HFF-Myc (cell line): ENCODE results near the gene SYS1.

Source experiments
- DNase-seq: peaks from one replicate; pipeline ENCODE4 v3.0.0-alpha.2; 2011; ENCODE audit warnings: low read depth; ENCODE audit errors: extremely low read depth
- H3K4me3 ChIP-seq: replicated peaks from 2 replicates; pipeline ENCODE4 v1.5.1; 2011; ENCODE audit warnings: low read depth, mild to moderate bottlenecking, control low read depth, low read length
- CTCF ChIP-seq: IDR thresholded peaks from 2 replicates; pipeline ENCODE4 v1.5.1; 2012; ENCODE audit warnings: mild to moderate bottlenecking, low read depth, low read length, control low read depth; ENCODE audit errors: missing control alignments

SYS1 gene

GRCh38 chr20:45372646-45373352, 9.8 kb downstream of the SYS1 start:
- no peak overlapping the region for H3K4me3 ChIP-seq
- TF ChIP-seq CTCF: no peak
- no peak for DNase-seq

- DNase-seq: peak; percentile 57
- peak; percentile 92 for TF ChIP-seq CTCF
- H3K4me3 ChIP-seq: peak overlapping the region; percentile 28
Measured at GRCh38 chr20:45373353-45374100, 10.6 kb downstream of the SYS1 start.

GRCh38 chr20:45374101-45374467, 11.1 kb downstream of the SYS1 start:
- no peak for DNase-seq
- no peak for TF ChIP-seq CTCF
- no peak overlapping the region for H3K4me3 ChIP-seq

GRCh38 chr20:45374966-45375365, 12.0 kb downstream of the SYS1 start:
- no peak for TF ChIP-seq CTCF
- H3K4me3 ChIP-seq: no peak overlapping the region
- DNase-seq: no peak

GRCh38 chr20:45377269-45377668, 14.3 kb downstream of the SYS1 start:
- DNase-seq: no peak

GRCh38 chr20:45378191-45378590, 15.2 kb downstream of the SYS1 start, which contains the start of gene TP53TG5:
Gene TP53TG5, minus strand, starts transcription at chr20:45378325. Its CDS starts 89 bp downstream, at chr20:45378236.
- no peak for TF ChIP-seq CTCF
- H3K4me3 ChIP-seq: no peak within 1 kb of the TSS
- no peak for DNase-seq

More at GRCh38 chr20:45377269-45377668, 14.3 kb downstream of the SYS1 start:
- no peak overlapping the region for H3K4me3 ChIP-seq
- no peak for TF ChIP-seq CTCF
